SJSA1 (cell line): ENCODE results near the gene SAMM50. TPM values are rescaled to one million over a fixed set of nuclear protein-coding genes. Genes with fewer than 3 reads are reported as not detected.

Experiments
- DNase-seq, 2 experiments: peaks; one replicate each; pipeline ENCODE4 v3.0.0-alpha.2; 2015 to 2020; ENCODE audit warnings: low spot score in 2 of 2, low read depth in 1 of 2
- H3K27ac ChIP-seq: fragments of 250-450 bp; sonication (Bioruptor Pico); 2 replicates; pipeline ENCODE4 v1.5.1; 2020; ENCODE audit warnings: mild to moderate bottlenecking, moderate library complexity
- H3K27me3 ChIP-seq: fragments of 250-450 bp; sonication (Bioruptor Pico); replicated peaks from 2 replicates; pipeline ENCODE4 v1.5.1; 2020; ENCODE audit warnings: mild to moderate bottlenecking, moderate library complexity
- H3K36me3 ChIP-seq: fragments of 250-450 bp; sonication (Bioruptor Pico); 2 replicates; pipeline ENCODE4 v1.5.1; 2020; ENCODE audit warnings: mild to moderate bottlenecking
- H3K4me1 ChIP-seq: fragments of 250-450 bp; sonication (Bioruptor Pico); replicated peaks from 2 replicates; pipeline ENCODE4 v1.6.1; 2021; ENCODE audit warnings: mild to moderate bottlenecking
- H3K4me3 ChIP-seq: fragments of 250-450 bp; sonication (Bioruptor Pico); 2 replicates; pipeline ENCODE4 v1.5.1; 2020; ENCODE audit warnings: mild to moderate bottlenecking
- H3K9me3 ChIP-seq: fragments of 250-450 bp; sonication (Bioruptor Pico); replicated peaks from 2 replicates; pipeline ENCODE4 v1.5.1; 2020; ENCODE audit warnings: mild to moderate bottlenecking
- total RNA-seq: library from RNA; depleted of rRNA; stranded (reverse); fragments of >200 nt; shearing (Covaris generic); gene quantifications from 2 replicates; pipeline ENCODE4 v1.2.3, GENCODE V29; 2014; rRNA removed

Gene SAMM50
- total RNA-seq, 1 experiment from 2014 or later, result 46.3 TPM

GRCh38 chr22:44045145-44045544, 89.9 kb downstream of the SAMM50 start:
- H3K36me3 ChIP-seq, result no peaks in the 10 kb centered on the region
- no peaks in the 10 kb centered on the region for H3K9me3 ChIP-seq
- no peak overlapping the region for H3K27ac ChIP-seq
- H3K27me3 ChIP-seq, result no peaks in the 10 kb centered on the region
- H3K4me1 ChIP-seq, result no peaks in the 10 kb centered on the region; the same call in 1 of the 2 replicates
- no peak for DNase-seq
- H3K4me3 ChIP-seq, result no peak overlapping the region

Other genes starting within 250 kb of the SAMM50 start
- 0.50 TPM in 1 of 2 replicates, not detected in the other for gene EFCAB6, start 143.1 kb upstream of the SAMM50 start, total RNA-seq
- gene SULT4A1, start 92.9 kb upstream of the SAMM50 start, total RNA-seq, result not detected in 2 replicates
- gene PNPLA5, start 63.4 kb upstream of the SAMM50 start, total RNA-seq, result not detected in 2 replicates
- gene PNPLA3, start 31.6 kb upstream of the SAMM50 start, total RNA-seq, result 2.9 and 14.1 TPM in 2 replicates
- 22.3 and 33.0 TPM in 2 replicates for gene PARVB, start 68.9 kb downstream of the SAMM50 start, total RNA-seq
- not detected in 2 replicates for gene PARVG, start 225.5 kb downstream of the SAMM50 start, total RNA-seq